Neural crest cell (in vitro differentiated cells): ENCODE data around the gene ZC2HC1B. TPM values are rescaled to one million over a fixed set of nuclear protein-coding genes. Genes with fewer than 3 reads are reported as not detected.
"Not testable (repeated sequence)": the region's sequence is repeated elsewhere in the genome, so short reads cannot be mapped to it uniquely, and the experiment has no call there.

Experiments
- DNase-seq: peaks from one replicate; pipeline ENCODE4 v3.0.0; 2021; ENCODE audit warnings: low read depth, mixed read lengths, low spot score
- H3K27ac Mint-ChIP-seq: one replicate; pipeline ENCODE4 v1.8.0; 2021; ENCODE audit warnings: mild to moderate bottlenecking, mixed read lengths; ENCODE audit not compliant: unreplicated experiment
- H3K27me3 Mint-ChIP-seq: 2 replicates; pipeline ENCODE4 v1.8.0; 2021; ENCODE audit warnings: low read depth, mild to moderate bottlenecking, mixed read lengths
- H3K36me3 Mint-ChIP-seq: 2 replicates; pipeline ENCODE4 v1.8.0; 2021; ENCODE audit warnings: low read depth, mild to moderate bottlenecking, mixed read lengths
- H3K4me1 Mint-ChIP-seq: 2 replicates; pipeline ENCODE4 v1.8.0; 2021; ENCODE audit warnings: mixed read lengths
- H3K4me3 Mint-ChIP-seq: one replicate; pipeline ENCODE4 v1.8.0; 2021; ENCODE audit warnings: mild to moderate bottlenecking, mixed read lengths
- H3K9me3 Mint-ChIP-seq: 2 replicates; pipeline ENCODE4 v1.8.0; 2021; ENCODE audit warnings: mixed read lengths
- total RNA-seq: library from RNA; stranded (reverse); gene quantifications from 2 replicates; pipeline ENCODE4 v1.2.1, GENCODE V29; 2021
- TF ChIP-seq, protein P1 (sequence below): fragments of 200-600 bp; sonication (generic); conservative IDR thresholded peaks from 2 replicates; pipeline ENCODE4 v1.5.0; 2021; ENCODE audit warnings: antibody characterized with exemption, mild to moderate bottlenecking

Gene ZC2HC1B
- total RNA-seq, 1 donor from 2014 or later: not detected

DNA sequence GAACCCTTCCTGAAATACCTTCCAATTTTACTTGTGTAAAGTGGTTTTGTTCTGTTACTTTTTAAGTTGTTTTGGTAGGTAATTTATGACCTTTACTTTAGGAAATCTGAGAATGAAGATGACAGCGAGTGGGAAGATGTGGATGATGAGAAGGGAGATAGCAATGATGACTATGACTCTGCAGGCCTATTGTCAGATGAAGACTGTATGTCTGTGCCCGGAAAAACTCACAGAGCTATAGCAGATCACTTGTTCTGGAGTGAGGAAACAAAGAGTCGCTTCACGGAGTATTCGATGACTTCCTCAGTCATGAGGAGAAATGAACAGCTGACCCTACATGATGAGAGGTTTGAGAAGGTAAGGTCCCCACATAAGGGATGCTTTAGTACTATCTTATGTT is 6.6 kb upstream of the ZC2HC1B start:
- Mint-ChIP-seq H3K27ac (no peak overlapping the region), H3K9me3 (peaks cover 13% of the 10 kb centered on the region), H3K27me3 (no peaks in the 10 kb centered on the region), H3K36me3 (peaks cover 65% of the 10 kb centered on the region), H3K4me1 (no peaks in the 10 kb centered on the region), H3K4me3 (no peak overlapping the region)
- TF ChIP-seq, protein P1, sequence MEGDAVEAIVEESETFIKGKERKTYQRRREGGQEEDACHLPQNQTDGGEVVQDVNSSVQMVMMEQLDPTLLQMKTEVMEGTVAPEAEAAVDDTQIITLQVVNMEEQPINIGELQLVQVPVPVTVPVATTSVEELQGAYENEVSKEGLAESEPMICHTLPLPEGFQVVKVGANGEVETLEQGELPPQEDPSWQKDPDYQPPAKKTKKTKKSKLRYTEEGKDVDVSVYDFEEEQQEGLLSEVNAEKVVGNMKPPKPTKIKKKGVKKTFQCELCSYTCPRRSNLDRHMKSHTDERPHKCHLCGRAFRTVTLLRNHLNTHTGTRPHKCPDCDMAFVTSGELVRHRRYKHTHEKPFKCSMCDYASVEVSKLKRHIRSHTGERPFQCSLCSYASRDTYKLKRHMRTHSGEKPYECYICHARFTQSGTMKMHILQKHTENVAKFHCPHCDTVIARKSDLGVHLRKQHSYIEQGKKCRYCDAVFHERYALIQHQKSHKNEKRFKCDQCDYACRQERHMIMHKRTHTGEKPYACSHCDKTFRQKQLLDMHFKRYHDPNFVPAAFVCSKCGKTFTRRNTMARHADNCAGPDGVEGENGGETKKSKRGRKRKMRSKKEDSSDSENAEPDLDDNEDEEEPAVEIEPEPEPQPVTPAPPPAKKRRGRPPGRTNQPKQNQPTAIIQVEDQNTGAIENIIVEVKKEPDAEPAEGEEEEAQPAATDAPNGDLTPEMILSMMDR: no peak
- DNase-seq: no peak

DNA sequence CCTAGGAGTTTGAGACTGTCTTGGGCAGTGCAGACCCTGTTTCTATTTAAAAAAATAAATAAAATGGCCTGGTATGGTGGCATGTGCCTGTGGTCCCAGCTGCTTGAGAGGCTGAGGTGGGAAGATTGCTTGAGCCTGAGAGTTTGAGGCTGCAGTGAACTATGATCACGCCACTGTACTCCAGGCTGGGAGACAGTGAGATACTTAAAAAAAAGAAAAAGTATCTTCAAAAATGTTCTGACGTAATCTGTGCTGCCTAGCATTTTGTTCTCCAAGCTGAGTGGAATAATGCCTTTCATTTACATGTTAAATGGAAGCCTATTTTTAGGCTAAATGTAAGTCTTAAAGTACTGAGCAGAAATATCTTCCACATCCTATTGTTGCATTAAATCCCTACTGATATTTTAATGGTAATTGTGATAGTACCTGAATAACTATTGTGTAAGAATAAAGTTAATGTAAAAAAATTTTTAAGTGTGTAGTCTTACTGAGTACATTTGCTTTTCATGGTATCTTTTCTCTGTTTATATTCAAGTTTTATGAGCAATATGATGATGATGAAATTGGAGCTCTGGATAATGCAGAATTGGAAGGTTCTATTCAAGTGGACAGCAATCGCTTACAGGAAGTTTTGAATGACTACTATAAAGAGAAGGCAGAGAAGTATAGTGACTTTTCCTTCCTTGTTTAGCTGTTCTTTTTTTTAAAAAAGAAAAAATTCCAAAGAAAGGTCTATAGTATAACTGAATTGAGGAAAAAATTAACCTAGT is 4.2 kb upstream of the ZC2HC1B start:
- H3K27ac Mint-ChIP-seq: no peak overlapping the region
- TF ChIP-seq, protein P1: no peak
- no peak for DNase-seq

DNA sequence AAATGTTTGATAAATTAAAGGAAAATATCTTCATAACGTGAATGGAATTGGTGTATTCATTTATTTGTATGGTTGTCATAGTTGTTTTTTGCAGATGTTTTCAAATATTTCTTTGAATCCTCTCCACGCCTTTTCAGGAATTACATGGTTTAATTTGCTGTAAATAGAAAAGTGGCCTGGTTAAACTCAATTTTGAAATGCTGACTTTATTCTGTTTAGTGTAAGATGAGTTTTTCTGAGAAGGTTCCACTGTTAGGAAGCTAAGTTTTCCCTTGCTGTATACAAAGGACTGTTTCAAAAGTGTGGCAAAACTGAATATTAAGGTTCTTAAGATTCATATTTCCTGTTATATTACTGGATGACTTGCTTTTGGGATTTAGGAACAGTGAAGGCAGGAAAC is 503 bp upstream of the ZC2HC1B start:
- Mint-ChIP-seq H3K4me1 (no peaks in the 10 kb centered on the region), H3K9me3 (peaks cover 13% of the 10 kb centered on the region), H3K36me3 (peaks cover 46% of the 10 kb centered on the region), H3K27ac (no peak overlapping the region), H3K4me3 (no peak overlapping the region), H3K27me3 (no peaks in the 10 kb centered on the region)
- DNase-seq: no peak
- TF ChIP-seq, protein P1: no peak

More for the DNA sequence above, 4.2 kb upstream of the ZC2HC1B start:
- Mint-ChIP-seq H3K9me3 (peaks cover 5% of the 10 kb centered on the region), H3K36me3 (peaks cover 54% of the 10 kb centered on the region), H3K4me1 (no peaks in the 10 kb centered on the region), H3K27me3 (no peaks in the 10 kb centered on the region), H3K4me3 (no peak overlapping the region)

DNA sequence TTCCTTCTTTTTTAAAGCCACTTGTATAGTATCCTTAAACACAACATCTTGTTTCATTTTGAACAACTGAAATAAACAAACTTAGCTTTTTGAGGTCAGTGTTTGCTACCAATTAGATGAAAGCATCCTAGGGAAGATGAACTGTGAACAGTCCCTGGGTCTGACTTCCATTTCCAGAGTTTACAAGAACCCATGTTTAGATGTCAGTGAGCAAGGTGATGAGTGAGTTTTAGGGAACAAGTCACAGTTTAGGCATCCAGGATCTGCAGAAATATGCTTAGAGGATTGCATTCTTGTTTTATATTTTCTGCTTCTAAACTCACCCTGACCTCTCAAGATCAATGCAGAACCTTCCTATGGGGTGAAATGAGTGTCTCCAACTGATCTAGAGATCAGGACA is 3.0 kb downstream of the ZC2HC1B start:
- Mint-ChIP-seq H3K9me3 (peaks cover 18% of the 10 kb centered on the region), H3K4me1 (no peaks in the 10 kb centered on the region), H3K27ac (no peak overlapping the region), H3K36me3 (peaks cover 45% of the 10 kb centered on the region), H3K4me3 (no peak overlapping the region), H3K27me3 (no peaks in the 10 kb centered on the region)
- DNase-seq: no peak
- TF ChIP-seq, protein P1: no peak

- H3K4me1 Mint-ChIP-seq, DNase-seq, H3K27me3 Mint-ChIP-seq, H3K27ac Mint-ChIP-seq, H3K4me3 Mint-ChIP-seq: not testable (repeated sequence)
- Mint-ChIP-seq H3K9me3 (peaks cover 22% of the 10 kb centered on the region), H3K36me3 (peaks cover 39% of the 10 kb centered on the region)
These were observed 4.5 kb downstream of the ZC2HC1B start for GRCh38 chr6:143868808-143869207.

GRCh38 chr6:143871202-143871730 is 7.0 kb downstream of the ZC2HC1B start:
- peaks cover 28% of the 10 kb centered on the region for H3K9me3 Mint-ChIP-seq
- not testable (repeated sequence) for H3K27ac Mint-ChIP-seq, DNase-seq, H3K4me3 Mint-ChIP-seq, H3K4me1 Mint-ChIP-seq, H3K27me3 Mint-ChIP-seq
- H3K36me3 Mint-ChIP-seq: peaks cover 34% of the 10 kb centered on the region
